GM18499 (cell line): Measurements from ENCODE around the gene GNG8.

Source experiments
- ATAC-seq: cut with Tn5 transposase; IDR thresholded peaks from one replicate; pipeline ENCODE4 v1.9.1; 2021; ENCODE audit warnings: moderate number of reproducible peaks; ENCODE audit not compliant: insufficient read depth, unreplicated experiment

Gene GNG8

GRCh38 chr19:46621191-46622117, 14.5 kb downstream of the GNG8 start:
- ATAC-seq, result no peak

DNA sequence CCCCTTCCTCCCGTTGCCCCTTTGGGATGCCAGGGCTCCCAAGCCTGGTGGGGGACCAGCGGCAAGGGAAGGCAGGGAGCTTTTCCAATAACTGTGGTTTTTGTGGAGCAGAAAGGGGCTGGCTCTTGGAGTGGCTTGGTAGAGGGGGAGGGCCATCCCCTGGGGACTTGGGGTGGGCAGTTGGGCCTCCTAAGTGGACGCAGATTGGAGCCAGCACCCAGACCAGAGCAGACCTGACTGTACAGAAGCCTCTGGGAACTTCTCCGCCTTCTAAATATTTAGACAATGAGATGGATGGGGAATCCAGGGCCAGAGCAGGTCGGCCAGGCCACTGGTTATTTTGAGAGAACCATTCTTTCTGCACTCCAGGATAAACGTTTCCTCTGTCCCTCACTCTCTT, 15.3 kb downstream of the GNG8 start:
- ATAC-seq, result no peak

GRCh38 chr19:46620267-46620666, 15.7 kb downstream of the GNG8 start:
- no peak for ATAC-seq

DNA sequence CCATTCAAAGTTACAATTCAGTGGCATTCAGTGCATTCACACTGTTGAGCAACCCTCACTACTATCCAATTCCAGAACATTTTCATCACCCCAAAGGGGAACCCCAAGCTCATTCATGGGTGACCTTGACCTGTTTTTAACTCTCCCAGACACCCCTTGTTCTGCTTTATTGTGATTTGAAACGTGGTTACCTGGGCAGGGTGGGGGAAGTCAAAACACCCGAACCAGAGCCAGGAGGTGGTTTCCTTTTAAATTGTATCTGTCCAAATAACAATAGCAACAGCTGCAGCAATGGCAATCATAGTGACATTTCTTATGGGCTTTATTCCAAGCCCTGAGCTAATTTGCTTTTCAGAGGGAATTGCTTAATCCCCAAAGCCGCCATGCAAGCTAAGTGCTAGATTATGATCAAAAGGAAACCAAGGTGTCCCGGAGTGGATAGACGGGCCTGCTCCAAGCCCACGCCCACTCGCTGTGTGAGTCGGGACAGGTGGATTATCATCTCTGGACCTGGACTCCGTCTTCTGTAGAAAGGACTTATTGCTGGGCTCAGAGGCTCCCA, 17.3 kb downstream of the GNG8 start:
- no peak for ATAC-seq

DNA sequence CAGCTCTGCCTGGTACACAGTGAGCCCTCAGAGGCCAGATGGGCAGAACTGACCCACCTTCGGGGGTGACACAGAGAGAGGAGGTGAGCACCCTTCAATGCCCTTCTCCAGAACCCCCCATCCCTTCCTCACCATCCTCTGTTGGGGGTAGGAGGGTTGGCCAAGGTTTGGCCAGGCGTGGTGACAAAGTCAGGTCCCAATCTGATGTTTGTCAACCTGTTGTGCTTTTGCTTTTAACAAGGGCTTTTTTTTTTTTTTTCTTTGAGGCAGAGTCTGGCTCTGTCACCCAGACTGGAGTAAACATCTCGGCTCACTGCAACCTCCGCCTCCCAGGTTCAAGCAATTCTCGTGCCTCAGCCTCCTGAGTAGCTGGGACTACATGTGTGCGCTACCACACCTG, 18.4 kb downstream of the GNG8 start:
- ATAC-seq, result no peak

- ATAC-seq, result no peak
Observed at GRCh38 chr19:46616631-46617322, 19.2 kb downstream of the GNG8 start.

DNA sequence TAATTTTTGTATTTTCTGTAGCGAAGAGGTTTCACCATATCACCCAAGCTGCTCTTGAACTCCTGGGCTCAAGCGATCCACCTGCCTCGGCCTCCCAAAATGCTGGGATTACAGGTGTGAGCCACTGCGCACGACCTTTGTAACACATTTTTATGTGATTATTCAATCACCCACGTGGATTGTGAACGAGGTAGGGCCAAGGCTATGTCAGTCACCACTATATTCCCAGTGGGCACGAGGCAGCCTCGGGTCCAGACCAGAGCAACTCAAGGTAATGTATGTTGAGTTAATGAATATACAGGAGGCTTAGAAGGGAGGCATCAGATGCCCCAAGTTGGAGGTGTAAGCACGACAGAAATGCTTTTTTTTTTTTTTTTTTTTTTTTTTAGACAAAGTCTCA, 20.0 kb downstream of the GNG8 start:
- ATAC-seq, result no peak

GRCh38 chr19:46614114-46614722, 21.8 kb downstream of the GNG8 start:
- no peak for ATAC-seq

GRCh38 chr19:46613525-46613924, 22.5 kb downstream of the GNG8 start:
- no peak for ATAC-seq

DNA sequence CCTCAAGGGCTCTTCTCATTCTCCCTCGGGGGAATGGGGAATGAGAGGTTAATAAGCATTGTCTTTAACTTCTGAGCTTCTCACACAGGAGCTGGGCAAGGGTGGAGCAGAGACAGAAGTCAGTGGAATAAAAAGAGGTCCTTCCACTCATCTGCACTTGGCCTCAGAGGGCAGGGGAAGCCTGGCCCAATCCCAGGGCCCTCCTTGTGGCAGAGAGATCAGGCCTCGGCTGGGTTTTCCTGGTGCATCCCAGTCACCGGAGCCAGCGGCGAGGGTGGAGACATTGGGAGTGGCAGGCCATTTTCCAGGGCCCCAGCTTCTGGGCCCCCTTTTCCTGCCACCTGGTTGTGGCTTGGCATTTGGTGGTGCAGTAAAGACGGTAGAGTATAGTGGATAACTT, 24.2 kb downstream of the GNG8 start:
- ATAC-seq, result no peak

- no peak for ATAC-seq
Observed at GRCh38 chr19:46610851-46611770, 24.9 kb downstream of the GNG8 start.

- no peak for ATAC-seq
Observed at GRCh38 chr19:46610413-46610775, 25.6 kb downstream of the GNG8 start.

DNA sequence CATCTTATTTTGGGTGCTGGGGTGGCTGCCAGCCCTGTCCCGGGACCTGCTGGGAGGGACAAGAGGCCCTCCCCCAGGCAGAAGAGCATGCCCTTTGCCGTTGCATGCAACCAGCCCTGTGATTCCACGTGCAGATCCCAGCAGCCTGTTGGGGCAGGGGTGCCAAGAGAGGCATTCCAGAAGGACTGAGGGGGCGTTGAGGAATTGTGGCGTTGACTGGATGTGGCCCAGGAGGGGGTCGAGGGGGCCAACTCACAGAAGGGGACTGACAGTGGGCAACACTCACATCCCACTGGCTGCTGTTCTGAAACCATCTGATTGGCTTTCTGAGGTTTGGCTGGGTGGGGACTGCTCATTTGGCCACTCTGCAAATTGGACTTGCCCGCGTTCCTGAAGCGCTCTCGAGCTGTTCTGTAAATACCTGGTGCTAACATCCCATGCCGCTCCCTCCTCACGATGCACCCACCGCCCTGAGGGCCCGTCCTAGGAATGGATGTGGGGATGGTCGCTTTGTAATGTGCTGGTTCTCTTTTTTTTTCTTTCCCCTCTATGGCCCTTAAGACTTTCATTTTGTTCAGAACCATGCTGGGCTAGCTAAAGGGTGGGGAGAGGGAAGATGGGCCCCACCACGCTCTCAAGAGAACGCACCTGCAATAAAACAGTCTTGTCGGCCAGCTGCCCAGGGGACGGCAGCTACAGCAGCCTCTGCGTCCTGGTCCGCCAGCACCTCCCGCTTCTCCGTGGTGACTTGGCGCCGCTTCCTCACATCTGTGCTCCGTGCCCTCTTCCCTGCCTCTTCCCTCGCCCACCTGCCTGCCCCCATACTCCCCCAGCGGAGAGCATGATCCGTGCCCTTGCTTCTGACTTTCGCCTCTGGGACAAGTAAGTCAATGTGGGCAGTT, 26.2 kb downstream of the GNG8 start:
- ATAC-seq, result no peak

- no peak for ATAC-seq
Observed at GRCh38 chr19:46608581-46609345, 27.2 kb downstream of the GNG8 start.

GRCh38 chr19:46608178-46608577, 27.8 kb downstream of the GNG8 start:
- no peak for ATAC-seq

- no peak for ATAC-seq
Observed at GRCh38 chr19:46607448-46607841, 28.6 kb downstream of the GNG8 start.

DNA sequence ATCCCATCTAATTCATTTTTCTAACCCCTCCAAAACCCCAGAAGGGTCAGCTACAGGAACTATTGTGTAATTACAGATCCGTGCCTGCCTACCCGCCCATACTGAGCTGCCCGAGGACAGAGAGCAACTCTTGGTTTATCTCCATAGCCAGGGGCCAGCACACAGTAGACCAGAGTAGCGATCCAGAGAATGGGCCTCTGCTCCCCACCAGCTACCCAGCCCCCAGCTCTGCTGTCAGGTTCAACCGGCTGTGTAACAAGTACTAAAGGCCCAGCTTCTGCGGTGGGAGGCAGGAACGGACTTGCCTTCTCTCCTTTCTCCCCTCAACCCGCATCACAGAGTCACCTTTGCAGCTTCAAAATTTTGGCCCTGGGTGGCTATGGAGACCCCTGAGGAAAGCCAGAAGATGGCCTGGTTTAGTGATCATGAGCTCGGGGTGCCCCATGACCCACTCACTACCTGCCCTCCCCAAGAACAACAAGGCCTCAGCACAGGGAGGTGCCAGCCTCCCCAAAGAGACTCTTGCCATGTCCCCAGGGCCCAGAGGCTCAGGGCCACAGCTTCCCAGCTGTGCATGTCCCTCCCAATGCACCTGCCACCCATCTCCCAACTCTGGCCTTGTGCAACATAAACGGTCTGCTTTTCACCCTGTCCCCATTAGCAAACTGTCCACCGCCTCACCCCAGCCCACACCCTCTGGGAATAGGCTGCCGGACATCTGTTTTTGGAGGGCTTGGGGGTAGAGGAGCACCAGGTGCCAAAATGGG, 29.1 kb downstream of the GNG8 start:
- no peak for ATAC-seq

- ATAC-seq, result no peak
Observed at GRCh38 chr19:46606019-46606418, 30.0 kb downstream of the GNG8 start.
